ENCODE measurements around the gene CLBA1. TPM values are rescaled to one million over a fixed set of nuclear protein-coding genes. Genes with fewer than 3 reads are reported as not detected.

Gene CLBA1
- 10 to 100 TPM; 15.0 to 22.3 TPM for total RNA-seq
- 10 to 100 TPM; 12.3 to 12.5 TPM for polyA plus RNA-seq
- long read RNA-seq, donor 1, partial matches to known transcripts: 19 of 23 reads
- long read RNA-seq, donor 1, other reads (novel, unspliced or antisense): 0 of 23 reads
- long read RNA-seq, donor 2, partial matches to known transcripts: 0 of 1 reads
- long read RNA-seq, donor 2, other reads (novel, unspliced or antisense): 0 of 1 reads
- long read RNA-seq, donor 3, partial matches to known transcripts: 0 of 2 reads
- long read RNA-seq, donor 3, other reads (novel, unspliced or antisense): 0 of 2 reads
- long read RNA-seq, donor 4, partial matches to known transcripts: 0 of 1 reads
- long read RNA-seq, donor 4, other reads (novel, unspliced or antisense): 0 of 1 reads
- long read RNA-seq, donor 5, partial matches to known transcripts: 0 of 8 reads
- long read RNA-seq, donor 5, other reads (novel, unspliced or antisense): 0 of 8 reads

DNA sequence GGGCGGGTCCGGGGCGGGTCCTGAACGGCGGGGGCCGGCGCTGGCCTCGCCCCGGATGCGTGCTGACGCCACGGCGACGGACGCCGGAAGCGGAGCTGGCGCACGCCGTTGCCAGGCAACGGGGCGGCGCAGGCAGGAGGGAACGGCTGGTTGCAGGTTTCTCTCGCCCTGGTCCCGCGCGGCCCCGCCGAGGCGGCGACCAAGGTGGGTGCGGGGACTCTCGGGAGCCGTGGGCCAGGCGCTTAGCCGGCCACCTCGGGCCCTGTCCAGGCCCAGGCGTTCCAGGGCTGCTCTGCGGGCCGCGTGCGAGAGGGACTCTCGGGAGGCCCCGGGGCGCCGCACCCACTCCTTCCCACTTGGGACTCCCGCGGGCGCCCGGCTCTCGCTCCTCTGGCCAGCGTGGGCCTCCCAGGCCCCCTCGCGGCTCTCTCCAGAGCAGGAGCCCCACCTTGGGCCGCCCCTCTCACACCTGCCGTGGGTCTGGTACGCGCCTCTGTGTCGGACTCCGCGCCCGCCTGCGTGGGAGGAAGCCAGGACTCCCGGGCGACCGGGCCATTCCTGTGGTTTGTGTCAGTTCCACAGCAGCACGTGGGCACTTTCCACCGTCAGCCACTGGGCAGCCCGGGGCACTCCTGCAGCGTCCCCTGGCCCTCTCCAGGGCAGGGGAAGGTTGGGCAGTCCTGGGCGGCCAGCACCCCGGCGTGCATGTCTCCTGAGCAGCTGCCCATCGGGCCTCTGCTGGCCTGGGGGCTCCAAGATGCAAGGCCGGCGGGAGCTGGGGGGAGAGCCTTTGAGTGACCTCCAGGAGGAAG lies at the start of gene CLBA1:
CLBA1 (plus strand) TSS at position 114 of the 812 bp plus-strand sequence; CDS start at position 758, 644 bp downstream.
- TF ChIP-seq, protein P1, sequence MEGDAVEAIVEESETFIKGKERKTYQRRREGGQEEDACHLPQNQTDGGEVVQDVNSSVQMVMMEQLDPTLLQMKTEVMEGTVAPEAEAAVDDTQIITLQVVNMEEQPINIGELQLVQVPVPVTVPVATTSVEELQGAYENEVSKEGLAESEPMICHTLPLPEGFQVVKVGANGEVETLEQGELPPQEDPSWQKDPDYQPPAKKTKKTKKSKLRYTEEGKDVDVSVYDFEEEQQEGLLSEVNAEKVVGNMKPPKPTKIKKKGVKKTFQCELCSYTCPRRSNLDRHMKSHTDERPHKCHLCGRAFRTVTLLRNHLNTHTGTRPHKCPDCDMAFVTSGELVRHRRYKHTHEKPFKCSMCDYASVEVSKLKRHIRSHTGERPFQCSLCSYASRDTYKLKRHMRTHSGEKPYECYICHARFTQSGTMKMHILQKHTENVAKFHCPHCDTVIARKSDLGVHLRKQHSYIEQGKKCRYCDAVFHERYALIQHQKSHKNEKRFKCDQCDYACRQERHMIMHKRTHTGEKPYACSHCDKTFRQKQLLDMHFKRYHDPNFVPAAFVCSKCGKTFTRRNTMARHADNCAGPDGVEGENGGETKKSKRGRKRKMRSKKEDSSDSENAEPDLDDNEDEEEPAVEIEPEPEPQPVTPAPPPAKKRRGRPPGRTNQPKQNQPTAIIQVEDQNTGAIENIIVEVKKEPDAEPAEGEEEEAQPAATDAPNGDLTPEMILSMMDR (IDR thresholded peaks at IDR 0.05; ENCODE audit: control extremely low read depth, extremely low read depth): no peak
- H3K4me1 ChIP-seq (ENCODE audit: control insufficient read depth in 5 of 5, insufficient read depth in 5 of 5, low read length in 5 of 5): peaks cover 0 to 9% (median 3%) of the 10 kb centered on the region in 5 donors
- peak within 1 kb of the TSS; percentile 26 to 83 for H3K27ac ChIP-seq (ENCODE audit: low read depth in 1 of 2, low read length in 1 of 2)
- DNase-seq: peak; percentile 93 to 96 (median 95)
- 2 to 3% methylated on average over 62 to 77 of the region's 77 CpGs for WGBS, 2 donors
- peak; percentile 95 for ATAC-seq (ENCODE audit: insufficient read depth, low FRiP score)
- peak within 1 kb of the TSS; percentile 37 to 47 for H3K9ac ChIP-seq (ENCODE audit: insufficient read depth in 1 of 2, low read length in 2 of 2)
- peak within 1 kb of the TSS; percentile 65 for H3K4me3 ChIP-seq
- no peaks in the 10 kb centered on the region for H3K27me3 ChIP-seq (ENCODE audit: control insufficient read depth in 3 of 3, insufficient read depth in 3 of 3, low read length in 2 of 3)
- H3K9me3 ChIP-seq (ENCODE audit: control insufficient read depth in 4 of 4, insufficient read depth in 3 of 4, low read length in 3 of 4): no peaks in the 10 kb centered on the region
- H3K36me3 ChIP-seq (ENCODE audit: control insufficient read depth in 4 of 4, insufficient read depth in 4 of 4, low read length in 4 of 4): peaks cover 0 to 2% (median 0%) of the 10 kb centered on the region in 4 donors

- no peak for ATAC-seq (ENCODE audit: insufficient read depth, low FRiP score)
- Histone ChIP-seq H3K36me3 (ENCODE audit: control insufficient read depth in 4 of 4, insufficient read depth in 4 of 4, low read length in 4 of 4) (no peaks in the 10 kb centered on the region), H3K9ac (ENCODE audit: insufficient read depth in 1 of 2, low read length in 2 of 2) (no peak overlapping the region), H3K9me3 (ENCODE audit: control insufficient read depth in 4 of 4, insufficient read depth in 3 of 4, low read length in 3 of 4) (no peaks in the 10 kb centered on the region), H3K27me3 (ENCODE audit: control insufficient read depth in 3 of 3, insufficient read depth in 3 of 3, low read length in 2 of 3) (peaks cover 0 to 6% (median 0%) of the 10 kb centered on the region in 3 donors), H3K4me1 (ENCODE audit: control insufficient read depth in 5 of 5, insufficient read depth in 5 of 5, low read length in 5 of 5) (peaks cover 0 to 11% (median 0%) of the 10 kb centered on the region in 5 donors), H3K4me3 (no peak overlapping the region), H3K27ac (ENCODE audit: low read depth in 1 of 2, low read length in 1 of 2) (no peak overlapping the region)
- WGBS, 2 donors: 72 to 83% methylated on average over 2 of the region's 2 CpGs
- TF ChIP-seq, protein P1 (IDR thresholded peaks at IDR 0.05; ENCODE audit: control extremely low read depth, extremely low read depth): no peak
- DNase-seq: no peak
Observed at GRCh38 chr14:104935955-104936354, 49.6 kb upstream of the CLBA1 start.

GRCh38 chr14:104936361-104937155 lies 49.0 kb upstream of the CLBA1 start:
- no peak overlapping the region for H3K27ac ChIP-seq (ENCODE audit: low read depth in 1 of 2, low read length in 1 of 2)
- H3K27me3 ChIP-seq (ENCODE audit: control insufficient read depth in 3 of 3, insufficient read depth in 3 of 3, low read length in 2 of 3): peaks cover 0 to 6% (median 0%) of the 10 kb centered on the region in 3 donors
- TF ChIP-seq, protein P1 (IDR thresholded peaks at IDR 0.05; ENCODE audit: control extremely low read depth, extremely low read depth): no peak
- H3K36me3 ChIP-seq (ENCODE audit: control insufficient read depth in 4 of 4, insufficient read depth in 4 of 4, low read length in 4 of 4): no peaks in the 10 kb centered on the region
- 55 to 65% methylated on average over 10 of the region's 10 CpGs for WGBS, 2 donors
- DNase-seq (no peak), ATAC-seq (ENCODE audit: insufficient read depth, low FRiP score) (no peak)
- H3K9me3 ChIP-seq (ENCODE audit: control insufficient read depth in 4 of 4, insufficient read depth in 3 of 4, low read length in 3 of 4): no peaks in the 10 kb centered on the region
- no peak overlapping the region for H3K9ac ChIP-seq (ENCODE audit: insufficient read depth in 1 of 2, low read length in 2 of 2)
- H3K4me3 ChIP-seq: no peak overlapping the region
- H3K4me1 ChIP-seq (ENCODE audit: control insufficient read depth in 5 of 5, insufficient read depth in 5 of 5, low read length in 5 of 5): peaks cover 0 to 11% (median 0%) of the 10 kb centered on the region in 5 donors
